GM18858 (cell line): ENCODE results near the gene ZRANB1.
"Not testable (repeated sequence)": the region's sequence is repeated elsewhere in the genome, so short reads cannot be mapped to it uniquely, and the experiment has no call there.

Source experiments
- ATAC-seq: cut with Tn5 transposase; IDR thresholded peaks from one replicate; pipeline ENCODE4 v1.9.1; 2021; ENCODE audit not compliant: unreplicated experiment

The ZRANB1 gene

GRCh38 chr10:124941823-124942222 lies at the start of gene ZRANB1:
Gene ZRANB1, plus strand, starts transcription at chr10:124942123. Its CDS starts 371 bp downstream, at chr10:124942494.
- no peak for ATAC-seq

- no peak for ATAC-seq
Measured at GRCh38 chr10:124892905-124893304, 49.0 kb upstream of the ZRANB1 start.

DNA sequence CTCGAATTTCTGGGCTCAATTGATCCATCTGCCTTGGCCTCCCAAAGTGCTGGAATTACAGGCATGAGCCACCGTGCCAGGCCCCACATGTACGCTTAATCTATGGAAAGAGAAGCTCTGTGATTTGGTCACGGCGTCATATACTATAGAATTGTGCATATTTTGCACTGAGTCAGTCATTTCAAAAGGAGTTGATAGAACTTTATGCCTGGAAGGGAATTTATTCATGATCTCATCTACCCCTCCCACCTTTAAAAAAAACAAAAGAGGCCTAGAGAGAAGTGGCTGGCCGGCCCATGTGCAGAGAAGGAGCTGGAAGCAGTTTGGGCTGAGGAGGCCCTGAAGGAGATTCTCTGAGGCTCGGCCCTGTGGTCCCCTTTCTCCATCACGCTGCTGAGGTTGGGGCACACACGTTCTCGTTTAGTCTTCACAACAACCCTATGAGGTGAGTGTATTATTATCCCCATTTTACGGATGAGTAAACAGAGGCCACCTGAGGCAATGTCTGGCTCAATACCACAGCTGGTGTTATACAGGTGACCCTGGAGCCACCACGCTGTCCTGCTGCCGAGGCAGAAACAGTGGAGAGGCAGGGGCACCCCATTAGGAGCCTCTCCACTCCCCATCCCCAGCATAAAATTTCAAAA lies 47.2 kb upstream of the ZRANB1 start:
- ATAC-seq: no peak

DNA sequence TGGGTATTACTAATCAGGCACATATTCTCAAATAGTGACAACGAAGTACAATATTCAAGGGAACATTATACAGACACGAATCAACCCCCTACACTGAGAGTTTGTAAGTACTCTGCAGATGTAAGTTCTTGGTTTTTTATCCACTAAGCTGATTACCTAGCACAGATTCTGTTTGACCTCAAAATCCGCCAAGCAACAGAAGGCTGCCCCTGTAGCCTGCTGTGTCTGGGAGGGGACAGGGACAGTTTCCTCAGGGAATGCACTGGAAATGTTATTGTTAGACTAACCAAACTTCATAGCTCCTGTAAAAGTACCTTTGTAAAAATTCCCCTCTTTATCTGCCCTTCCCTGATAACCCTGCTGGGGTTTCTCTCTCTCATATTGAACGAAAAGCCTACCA lies 45.2 kb upstream of the ZRANB1 start:
- ATAC-seq: no peak

GRCh38 chr10:124898471-124898870 lies 43.5 kb upstream of the ZRANB1 start:
- no peak for ATAC-seq

- ATAC-seq: no peak
Measured at GRCh38 chr10:124899151-124899550, 42.8 kb upstream of the ZRANB1 start.

DNA sequence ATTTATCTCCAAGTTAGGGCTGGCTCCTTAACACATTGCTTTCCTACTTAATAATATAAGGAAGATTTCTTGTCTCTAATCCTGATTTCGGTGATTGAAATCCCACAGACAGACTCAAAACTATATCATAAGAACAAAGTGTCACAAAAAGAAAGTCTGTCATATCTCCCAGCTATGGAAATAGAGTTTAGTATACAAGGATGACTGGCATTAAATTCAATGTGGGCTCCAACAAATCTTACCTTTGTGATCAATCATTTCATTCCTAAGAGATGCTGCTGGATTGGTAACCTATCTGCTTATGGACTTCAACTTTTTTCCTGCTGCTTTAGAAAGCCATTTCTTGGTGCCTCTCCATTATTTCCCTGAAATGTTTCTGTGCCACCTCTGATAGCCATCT lies 39.5 kb upstream of the ZRANB1 start:
- ATAC-seq: no peak

- no peak for ATAC-seq
Measured at GRCh38 chr10:124903111-124903510, 38.8 kb upstream of the ZRANB1 start.

DNA sequence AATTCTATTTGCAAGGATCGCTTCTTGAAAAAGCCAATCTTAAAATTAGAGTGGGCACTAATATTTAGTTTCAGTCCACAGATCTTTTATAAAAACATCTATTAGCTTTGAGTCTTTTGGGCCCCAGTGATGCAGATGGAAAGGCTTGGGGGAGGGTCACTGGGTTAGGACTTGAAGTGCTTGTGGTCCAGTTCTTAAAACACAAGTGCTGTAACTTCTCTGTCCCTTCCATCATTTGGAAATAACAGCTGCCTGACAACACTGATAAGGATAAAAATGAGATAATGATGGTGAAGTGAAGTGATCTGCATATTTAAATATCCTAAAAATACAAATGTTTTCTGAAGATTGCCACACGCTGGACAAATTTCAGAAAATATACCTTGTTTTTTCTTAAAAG lies 37.1 kb upstream of the ZRANB1 start:
- ATAC-seq: no peak

GRCh38 chr10:124906551-124907001 lies 35.3 kb upstream of the ZRANB1 start:
- ATAC-seq: no peak

DNA sequence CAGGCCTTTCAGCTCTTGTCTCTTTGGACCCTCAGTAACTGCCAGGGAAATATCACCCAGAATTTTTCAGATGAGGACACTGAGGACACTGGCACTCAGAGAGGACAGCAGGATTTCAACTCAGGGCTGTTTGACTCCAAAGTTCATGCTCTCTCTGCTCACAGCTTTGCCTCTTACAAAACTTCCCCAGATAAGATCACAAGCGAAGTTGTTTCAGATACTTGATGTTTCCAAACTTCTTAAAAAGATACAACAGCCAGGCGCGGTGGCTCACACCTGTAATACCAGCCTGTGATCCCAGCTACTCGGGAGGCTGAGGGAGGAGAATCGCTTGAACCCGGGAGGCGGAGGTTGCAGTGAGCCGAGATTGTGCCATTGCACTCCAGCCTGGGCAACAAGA lies 32.4 kb upstream of the ZRANB1 start:
- ATAC-seq: no peak

- ATAC-seq: no peak
Measured at GRCh38 chr10:124911124-124912067, 30.5 kb upstream of the ZRANB1 start.

- no peak for ATAC-seq
Measured at GRCh38 chr10:124912101-124912886, 29.6 kb upstream of the ZRANB1 start.

DNA sequence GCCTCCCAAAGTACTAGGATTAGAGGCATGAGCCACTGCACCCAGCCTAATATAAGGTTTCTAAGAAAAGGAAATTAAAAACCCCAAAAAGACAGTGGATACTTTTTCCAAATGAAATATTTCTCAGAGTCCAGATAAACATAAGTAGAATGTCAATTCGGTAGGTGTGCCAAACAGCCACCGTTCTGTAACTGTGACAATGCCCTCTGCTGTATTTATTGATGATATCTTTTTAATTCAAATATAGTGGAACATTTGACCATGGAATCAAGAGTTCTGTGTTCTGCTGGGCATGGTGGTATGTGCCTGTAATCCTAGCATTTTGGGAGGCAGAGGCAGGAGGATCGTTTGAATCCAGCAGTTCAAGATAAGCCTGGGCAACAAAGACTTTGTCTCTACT lies 28.8 kb upstream of the ZRANB1 start:
- no peak for ATAC-seq

GRCh38 chr10:124914398-124914797 lies 27.5 kb upstream of the ZRANB1 start:
- ATAC-seq: not testable (repeated sequence)

DNA sequence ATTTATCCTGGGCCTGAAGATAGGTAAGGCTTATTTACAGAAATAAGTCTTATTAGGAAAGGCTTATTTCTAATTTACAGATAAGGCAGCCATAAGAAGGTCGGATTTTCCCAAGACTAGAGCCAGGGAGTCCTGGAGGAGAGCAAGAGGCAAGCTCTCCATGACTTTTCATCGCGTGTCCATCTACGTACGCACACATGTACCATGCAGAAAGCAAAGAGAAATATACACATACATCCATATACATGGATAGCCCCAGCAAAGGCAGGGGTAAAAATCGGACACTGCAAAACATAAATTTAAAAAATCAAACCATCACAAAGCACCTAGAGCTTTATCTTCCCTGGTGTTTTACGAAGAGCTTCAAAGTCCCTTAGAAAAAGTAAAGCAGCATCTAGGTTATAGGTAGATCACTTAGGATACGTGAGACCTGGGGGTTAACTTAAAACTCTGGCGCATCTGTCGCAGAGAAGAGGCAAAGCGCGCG lies 25.8 kb upstream of the ZRANB1 start:
- no peak for ATAC-seq

DNA sequence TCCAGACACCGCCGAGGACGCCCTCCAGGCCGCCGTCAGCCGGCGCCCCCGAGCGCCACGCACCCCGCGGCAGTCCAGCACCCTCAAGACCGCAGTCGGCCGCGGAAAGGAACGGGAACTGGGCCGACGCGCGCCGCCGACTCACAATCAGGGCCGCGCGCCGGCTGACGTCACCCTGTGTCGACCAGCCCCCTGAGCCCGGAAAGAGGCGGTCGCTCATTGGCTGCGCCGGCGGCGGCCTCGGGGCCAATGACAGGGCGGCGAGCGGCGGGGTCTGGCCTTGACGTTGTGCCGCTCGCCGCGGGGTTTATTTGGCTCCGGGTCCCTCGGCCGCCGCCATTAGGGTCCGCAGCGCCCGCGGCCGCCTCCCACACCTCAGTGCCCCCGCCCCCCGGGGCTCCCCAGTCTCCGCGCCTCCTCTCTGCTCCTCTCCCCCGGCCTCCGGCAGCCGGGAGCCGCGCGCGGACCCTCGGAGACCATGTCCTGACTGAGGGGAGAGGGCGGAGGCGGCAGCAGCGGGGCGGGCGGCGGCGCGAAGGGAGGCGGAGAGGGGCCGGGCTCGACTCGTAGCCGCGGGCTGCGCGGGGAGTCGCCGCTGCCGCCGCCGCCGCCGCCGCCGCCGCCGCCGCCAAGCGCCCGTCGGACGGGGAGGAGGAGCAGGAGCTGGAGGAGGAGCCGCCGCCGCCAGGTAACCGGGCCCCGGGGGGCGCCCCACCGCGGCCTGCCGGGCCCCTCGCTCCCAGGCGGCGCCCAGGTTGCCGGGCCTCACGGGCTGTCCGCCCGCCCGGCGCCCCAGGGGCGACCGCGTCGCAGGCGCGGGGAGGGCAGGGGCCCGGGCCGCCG lies 25.1 kb upstream of the ZRANB1 start:
- peak; percentile 92 for ATAC-seq

DNA sequence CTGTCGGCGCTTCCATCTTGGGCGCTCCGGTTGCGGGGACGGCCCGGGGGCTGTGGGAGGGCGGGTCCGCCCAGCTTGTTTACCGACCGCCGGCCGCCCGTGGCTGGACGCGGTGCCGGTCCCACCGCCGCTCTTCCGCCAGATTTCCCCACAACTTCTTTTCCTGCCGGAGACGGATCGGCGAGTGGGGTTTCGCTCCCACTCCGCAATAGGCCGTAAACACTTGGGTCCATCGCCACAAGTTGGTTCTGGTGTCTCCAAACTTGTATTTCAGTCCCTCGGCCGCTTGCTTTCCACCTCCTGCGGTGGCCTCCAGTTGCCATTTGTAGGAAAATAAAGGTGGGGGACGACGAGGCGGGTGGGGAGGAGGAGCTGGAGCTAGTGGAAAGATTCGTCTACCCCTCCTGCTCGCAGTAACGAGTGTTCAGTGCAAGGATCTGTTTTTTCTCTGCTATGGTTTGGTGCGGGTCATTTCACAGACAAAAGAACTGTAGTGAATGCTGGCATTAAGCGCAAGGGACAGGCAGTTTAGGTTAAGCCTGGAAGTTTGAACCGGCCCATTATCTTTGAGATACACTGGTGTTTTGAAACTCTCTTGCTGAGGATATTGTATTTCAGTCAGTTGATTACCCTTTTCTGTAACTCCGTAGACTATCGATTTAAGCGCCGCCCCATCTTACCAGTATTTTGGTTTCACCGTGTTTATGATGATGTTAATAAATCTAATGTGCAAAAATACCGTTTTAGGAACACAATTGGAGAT lies 24.3 kb upstream of the ZRANB1 start:
- peak; percentile 1 for ATAC-seq

- no peak for ATAC-seq
Measured at GRCh38 chr10:124918191-124918830, 23.6 kb upstream of the ZRANB1 start.
